Brain pericyte (primary cell): ENCODE data around the gene CLSTN3.

ENCODE experiments used
- DNase-seq: peaks from one replicate; pipeline ENCODE4 v3.0.0-alpha.2; 2012; ENCODE audit warnings: low read depth, low spot score

CLSTN3 gene

GRCh38 chr12:7129872-7130691 lies at the start of gene CLSTN3:
Gene CLSTN3 (plus strand): TSS chr12:7130371. CDS start chr12:7130649, 278 bp downstream.
- peak; percentile 30 for DNase-seq

- DNase-seq, result no peak
Observed at GRCh38 chr12:7081037-7081436, 49.1 kb upstream of the CLSTN3 start.

- DNase-seq, result no peak
Observed at GRCh38 chr12:7083125-7083524, 47.0 kb upstream of the CLSTN3 start.

GRCh38 chr12:7089196-7089871 lies 40.8 kb upstream of the CLSTN3 start:
- no peak for DNase-seq

- no peak for DNase-seq
Observed at GRCh38 chr12:7090222-7090998, 39.8 kb upstream of the CLSTN3 start.

- no peak for DNase-seq
Observed at GRCh38 chr12:7091171-7091570, 39.0 kb upstream of the CLSTN3 start.

GRCh38 chr12:7091660-7092228 lies 38.4 kb upstream of the CLSTN3 start:
- DNase-seq, result no peak

- DNase-seq, result peak; percentile 60
Observed at GRCh38 chr12:7092229-7092985, 37.8 kb upstream of the CLSTN3 start, which contains the start of gene C1R. Gene C1R (minus strand): TSS chr12:7092445. CDS start chr12:7092388, 57 bp downstream.

- DNase-seq, result no peak
Observed at GRCh38 chr12:7092986-7093460, 37.1 kb upstream of the CLSTN3 start.

- DNase-seq, result no peak
Observed at GRCh38 chr12:7093486-7093885, 36.7 kb upstream of the CLSTN3 start.

GRCh38 chr12:7093892-7094291 lies 36.3 kb upstream of the CLSTN3 start:
- no peak for DNase-seq

- DNase-seq, result no peak
Observed at GRCh38 chr12:7096006-7096932, 33.9 kb upstream of the CLSTN3 start.

GRCh38 chr12:7096979-7097378 lies 33.2 kb upstream of the CLSTN3 start:
- DNase-seq, result no peak

- DNase-seq, result no peak
Observed at GRCh38 chr12:7099290-7099996, 30.7 kb upstream of the CLSTN3 start.

GRCh38 chr12:7100239-7100638 lies 29.9 kb upstream of the CLSTN3 start:
- DNase-seq, result no peak

GRCh38 chr12:7101047-7101693 lies 29.0 kb upstream of the CLSTN3 start:
- DNase-seq, result no peak

- DNase-seq, result no peak
Observed at GRCh38 chr12:7101694-7102131, 28.5 kb upstream of the CLSTN3 start.

- DNase-seq, result no peak
Observed at GRCh38 chr12:7102582-7102981, 27.6 kb upstream of the CLSTN3 start.
